ENCODE data around the gene FNDC3B.
"Not testable (repeated sequence)": the region's sequence is repeated elsewhere in the genome, so short reads cannot be mapped to it uniquely, and the experiment has no call there.

The FNDC3B gene

GRCh38 chr3:172033396-172033795 lies 6.0 kb upstream of the FNDC3B start:
- no peak for DNase-seq

GRCh38 chr3:172034786-172035685 lies 4.3 kb upstream of the FNDC3B start:
- DNase-seq = no peak

GRCh38 chr3:172036541-172037215 lies 2.7 kb upstream of the FNDC3B start:
- DNase-seq = no peak

- no peak for DNase-seq
Observed at GRCh38 chr3:172038798-172039435, 461 bp upstream of the FNDC3B start.

GRCh38 chr3:172040078-172040980 lies 951 bp downstream of the FNDC3B start:
- no peak for DNase-seq

- no peak for DNase-seq
Observed at GRCh38 chr3:172040981-172041963, 1.9 kb downstream of the FNDC3B start.

- no peak for DNase-seq
Observed at GRCh38 chr3:172042136-172042662, 2.8 kb downstream of the FNDC3B start.

GRCh38 chr3:172042663-172043179 lies 3.3 kb downstream of the FNDC3B start:
- DNase-seq = not testable (repeated sequence)

GRCh38 chr3:172043233-172043632 lies 3.9 kb downstream of the FNDC3B start:
- no peak for DNase-seq

GRCh38 chr3:172043766-172044165 lies 4.4 kb downstream of the FNDC3B start:
- no peak for DNase-seq

GRCh38 chr3:172044833-172045585 lies 5.6 kb downstream of the FNDC3B start:
- DNase-seq = no peak

- DNase-seq = no peak
Observed at GRCh38 chr3:172046268-172046915, 7.0 kb downstream of the FNDC3B start.

- no peak for DNase-seq
Observed at GRCh38 chr3:172047567-172048115, 8.3 kb downstream of the FNDC3B start.

- no peak for DNase-seq
Observed at GRCh38 chr3:172048599-172048998, 9.2 kb downstream of the FNDC3B start.

GRCh38 chr3:172051310-172051956 lies 12.1 kb downstream of the FNDC3B start:
- DNase-seq = no peak

GRCh38 chr3:172051957-172052354 lies 12.6 kb downstream of the FNDC3B start:
- no peak for DNase-seq

GRCh38 chr3:172052405-172052804 lies 13.0 kb downstream of the FNDC3B start:
- no peak for DNase-seq

- DNase-seq = no peak
Observed at GRCh38 chr3:172054115-172054764, 14.9 kb downstream of the FNDC3B start.

All from NCI-H345 (cell line).